Left renal cortex interstitium (tissue), 4 donors: ENCODE results near the gene SOWAHB. TPM values are rescaled to one million over a fixed set of nuclear protein-coding genes. Genes with fewer than 3 reads are reported as not detected.
"Not testable (repeated sequence)": the region's sequence is repeated elsewhere in the genome, so short reads cannot be mapped to it uniquely, and the experiment has no call there.

ENCODE experiments used
- DNase-seq, 4 donors: peaks; one replicate each; pipeline ENCODE4 v3.0.0-alpha.2; 2013; ENCODE audit warnings: low read depth in 4 of 4, low spot score in 2 of 4, missing footprints in 1 of 4
- polyA plus RNA-seq, 4 donors: library from polyadenylated mRNA; unstranded; fragments of 120-200 nt; gene quantifications; one replicate each; pipeline ENCODE4 v1.2.1, GENCODE V29; 2013; ENCODE audit not compliant: insufficient read length in 4 of 4

SOWAHB gene
- polyA plus RNA-seq, 4 donors: 4.8 to 5.9 (median 5.4) TPM

DNA sequence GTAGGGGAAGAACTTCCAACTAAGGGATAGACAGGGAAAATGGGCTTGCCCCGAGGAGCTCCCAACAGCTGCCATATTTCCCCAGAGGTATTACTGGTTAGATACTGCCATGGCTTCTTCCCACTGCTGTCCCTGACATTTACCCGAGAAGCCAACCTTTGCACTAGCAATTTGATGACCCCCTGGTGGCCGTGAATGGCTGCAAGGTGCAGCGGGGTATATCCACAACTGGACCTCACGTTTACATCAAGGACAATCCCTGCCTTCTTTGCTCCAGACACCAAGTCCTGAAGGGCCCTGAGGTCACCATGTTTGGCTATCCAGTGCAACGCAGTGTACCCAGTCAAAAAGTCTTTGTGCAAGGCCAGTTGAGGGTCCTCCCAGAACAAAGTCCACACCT is 2.3 kb downstream of the SOWAHB start:
- DNase-seq: no peak

DNA sequence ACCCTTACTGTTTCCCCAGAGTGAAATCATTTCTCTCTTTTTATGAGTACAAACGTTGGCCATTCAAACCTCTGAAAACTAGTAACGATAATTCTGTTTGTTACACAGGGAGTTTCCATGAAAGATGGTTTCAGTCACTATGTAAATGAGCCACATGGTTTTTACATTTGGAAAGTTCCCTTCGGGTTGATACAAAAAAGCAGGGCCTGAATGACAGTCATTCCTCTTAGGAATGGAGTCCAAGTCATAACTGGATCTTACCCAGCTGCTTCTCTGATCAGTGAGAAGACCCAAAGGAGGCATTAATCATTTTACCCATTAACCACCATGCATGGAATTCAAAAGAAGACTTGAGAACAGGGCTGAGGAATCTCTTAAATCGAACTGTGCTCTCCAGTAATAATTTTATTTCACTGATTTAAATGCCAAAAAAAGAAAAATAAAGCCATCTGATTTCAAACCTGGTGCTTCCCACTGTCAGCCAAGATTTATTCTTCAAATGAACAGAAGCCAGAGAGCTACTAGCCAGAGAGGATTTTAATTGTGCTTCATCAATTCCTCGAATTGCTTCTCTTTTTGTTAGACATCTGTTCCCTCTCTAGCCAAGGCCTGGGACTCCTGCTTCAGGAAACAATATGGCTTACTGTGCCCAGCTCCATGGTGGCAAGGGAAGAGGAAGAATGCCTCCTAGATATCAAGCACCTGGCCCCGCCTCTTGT is 3.2 kb downstream of the SOWAHB start:
- DNase-seq: peak in 1 of 4 donors; percentile 37

DNA sequence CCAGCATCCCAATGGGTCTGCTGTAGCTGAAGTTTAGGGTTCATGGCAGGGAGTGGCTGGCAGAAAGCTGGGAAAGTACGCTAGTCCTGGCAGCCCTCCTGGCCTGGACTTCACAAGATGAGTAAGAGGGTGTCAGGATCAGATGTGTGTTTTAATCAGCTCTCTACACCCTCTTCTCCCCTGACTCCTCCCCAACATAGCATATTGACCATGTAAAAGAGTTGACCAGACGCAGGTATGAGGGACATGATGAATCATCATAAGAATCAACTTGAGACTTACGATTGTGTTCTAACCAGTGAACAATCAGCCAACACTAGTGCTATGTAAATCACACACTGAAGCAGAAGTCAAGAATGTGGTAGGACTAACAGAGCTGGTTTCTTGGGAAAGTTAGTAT is 5.3 kb downstream of the SOWAHB start:
- DNase-seq: no peak

DNA sequence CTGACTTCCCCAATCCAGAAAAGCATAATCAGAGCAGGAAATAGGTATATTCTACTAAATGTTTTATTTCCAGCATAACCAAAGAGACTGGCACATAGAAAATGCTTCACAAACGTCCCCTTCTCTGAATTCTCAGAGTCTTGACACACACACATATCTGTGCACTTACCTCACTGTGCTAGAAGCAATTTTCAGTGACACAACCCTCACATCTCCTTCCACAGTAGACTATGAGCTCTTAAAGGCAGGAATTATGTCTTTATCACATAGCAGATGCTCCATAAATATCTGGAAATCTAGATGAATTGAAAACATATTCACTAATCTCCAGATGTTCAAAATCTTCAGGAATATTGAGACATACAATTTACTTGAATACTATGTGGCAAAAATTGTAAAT is 5.9 kb downstream of the SOWAHB start:
- DNase-seq: no peak

DNA sequence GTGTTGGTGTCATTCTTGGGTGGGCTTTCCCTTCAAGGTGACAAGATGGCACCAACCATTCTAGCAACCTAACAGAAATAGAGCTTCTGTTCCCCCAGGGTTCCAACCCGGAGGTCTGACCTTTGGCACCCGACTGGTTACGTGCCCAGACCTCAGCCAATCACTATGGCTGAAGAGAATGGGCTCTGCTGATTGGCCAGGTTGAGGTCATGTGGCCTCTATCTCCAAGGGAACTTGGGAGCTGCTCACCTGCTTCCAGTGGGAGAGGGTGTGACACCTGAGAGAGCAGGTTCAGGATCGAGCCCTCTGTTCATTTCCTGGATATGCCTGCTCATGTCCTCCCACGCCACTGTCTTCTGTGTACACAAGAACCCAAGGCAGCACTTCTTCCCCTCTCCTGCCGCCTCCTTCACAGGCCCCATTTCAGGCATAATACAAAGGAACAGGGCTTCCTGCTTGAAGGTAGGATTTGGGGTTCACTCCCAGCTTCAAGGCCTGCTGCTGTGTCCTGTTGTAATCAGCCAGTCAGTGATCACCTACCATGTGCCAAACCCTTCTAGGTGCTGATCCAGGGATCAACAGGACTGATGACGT is 11.0 kb downstream of the SOWAHB start:
- DNase-seq: no peak

DNA sequence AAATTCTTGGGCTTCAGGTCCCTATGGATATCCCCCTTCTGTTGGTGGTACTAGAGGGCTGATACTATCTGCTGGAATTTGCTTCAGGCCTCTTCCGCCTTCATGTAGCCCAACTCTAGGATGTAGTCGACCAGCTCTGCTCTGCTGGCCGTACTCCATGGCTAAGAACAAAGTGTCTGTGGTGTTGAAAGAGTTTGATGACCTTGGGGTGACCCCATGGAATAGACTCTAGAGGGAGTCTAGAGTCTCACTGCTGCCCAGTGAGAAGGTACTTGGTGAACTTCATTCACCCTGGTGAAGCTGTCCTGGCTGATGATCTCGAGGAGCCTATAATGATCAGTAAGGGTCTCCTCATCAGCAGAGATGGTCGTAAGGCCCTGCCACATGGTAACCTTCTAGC is 11.7 kb downstream of the SOWAHB start:
- no peak for DNase-seq

DNA sequence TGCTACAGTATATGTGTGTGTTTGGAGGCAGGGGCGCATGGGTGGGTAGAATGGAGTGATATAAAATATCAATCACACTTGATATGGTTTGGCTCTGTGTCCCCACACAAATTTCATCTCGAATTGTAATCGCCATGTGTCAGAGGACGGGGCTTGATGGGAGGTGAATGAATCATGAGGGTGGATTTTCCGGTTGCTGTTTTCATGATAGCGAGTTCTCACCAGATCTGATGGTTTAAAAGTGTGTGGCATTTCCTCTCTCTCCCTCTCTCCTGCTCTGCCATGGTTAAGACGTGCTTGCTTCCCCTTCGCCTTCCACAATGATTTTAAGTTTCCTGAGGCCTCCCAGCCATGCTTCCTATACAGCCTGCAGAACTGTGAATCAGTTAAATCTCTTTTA is 14.8 kb downstream of the SOWAHB start:
- no peak for DNase-seq

DNA sequence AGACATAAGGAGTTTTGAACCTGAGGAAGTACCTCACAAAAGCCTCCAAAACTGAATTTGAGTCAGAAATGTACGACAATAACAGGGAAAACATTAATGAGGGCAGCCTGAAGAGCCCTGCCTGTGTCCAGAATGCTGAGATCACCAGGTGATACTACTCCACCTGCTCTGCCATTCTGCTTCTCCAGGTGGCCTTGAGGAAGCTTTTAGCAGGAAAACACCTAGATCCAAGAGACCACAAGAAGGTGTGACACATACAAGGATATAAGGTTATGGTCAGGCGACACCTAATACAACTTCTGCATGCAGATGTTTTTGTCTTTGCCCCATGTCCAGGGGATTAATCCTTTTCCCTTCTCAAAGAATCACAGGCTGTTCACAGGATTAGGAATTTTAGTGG is 15.3 kb downstream of the SOWAHB start:
- no peak for DNase-seq

DNA sequence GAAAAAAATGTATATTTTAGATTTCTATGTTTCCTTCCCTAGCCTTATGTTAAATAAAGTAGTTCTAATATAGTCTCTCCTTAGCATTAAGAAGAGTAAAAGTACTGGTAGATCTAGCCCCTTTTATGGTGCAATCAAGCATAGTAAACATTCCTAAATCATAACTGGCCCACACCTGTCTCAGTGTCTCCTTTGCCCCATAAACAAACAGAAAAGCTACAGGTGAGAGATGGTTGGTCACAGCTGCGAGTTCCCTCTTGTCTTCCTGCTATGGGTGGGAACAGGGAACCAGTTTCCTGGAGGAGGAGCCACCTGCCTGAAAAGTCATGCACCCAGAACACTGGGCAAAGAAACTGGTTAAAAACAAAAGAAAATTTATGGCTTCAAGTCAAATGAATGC is 16.6 kb downstream of the SOWAHB start:
- no peak for DNase-seq

DNA sequence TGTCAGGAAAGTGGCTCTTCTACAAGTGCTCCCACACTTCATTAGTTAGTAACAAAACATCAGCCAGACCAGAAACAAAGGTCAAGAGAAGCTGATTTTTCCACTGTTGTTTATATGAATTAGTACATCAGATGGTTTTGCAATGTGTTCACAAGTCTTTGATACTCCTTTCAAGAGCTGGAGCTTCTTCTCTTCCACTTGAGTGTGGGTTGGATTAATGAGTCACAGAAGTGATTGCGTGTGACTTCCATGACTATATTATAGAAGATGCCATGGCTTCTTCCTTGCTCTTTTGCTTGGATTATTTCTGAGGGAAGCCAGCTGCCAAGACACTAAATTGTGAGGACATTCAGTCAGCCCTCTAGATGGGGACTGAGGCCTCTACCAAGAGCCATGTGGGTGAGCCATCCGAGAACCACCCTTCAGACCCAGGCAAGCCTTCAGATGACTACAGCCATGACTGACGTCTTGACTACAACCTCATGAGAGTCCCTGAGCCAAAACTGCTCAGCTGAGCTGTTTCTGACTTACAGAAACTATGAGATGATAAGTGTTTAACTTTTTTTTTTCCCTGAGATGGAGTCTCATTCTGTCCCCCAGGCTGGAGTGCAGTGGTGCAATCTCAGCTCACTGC is 18.1 kb downstream of the SOWAHB start:
- DNase-seq: no peak

DNA sequence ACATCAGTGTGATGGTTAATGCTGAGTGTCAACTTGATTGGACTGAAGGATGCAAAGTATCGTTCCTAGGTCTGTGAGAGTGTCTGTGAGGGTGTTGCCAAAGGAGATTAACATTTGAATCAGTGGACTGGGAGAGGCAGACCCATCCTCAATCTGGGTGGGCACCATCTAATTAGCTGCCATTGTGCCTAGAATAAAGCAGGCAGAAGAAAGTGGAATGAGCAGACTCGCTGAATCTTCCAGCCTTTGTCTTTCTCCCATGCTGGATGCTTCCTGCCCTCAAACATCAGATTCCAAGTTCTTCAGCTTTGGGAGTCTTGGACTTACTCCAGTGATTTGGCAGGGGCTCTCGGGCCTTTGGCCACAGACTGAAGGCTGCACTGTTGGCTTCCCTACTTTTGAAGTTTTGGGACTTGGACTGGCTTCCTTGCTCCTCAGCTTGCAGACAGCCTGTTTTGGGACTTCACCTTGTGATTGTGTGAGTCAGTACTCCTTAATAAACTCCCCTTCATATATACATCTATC is 19.2 kb downstream of the SOWAHB start:
- DNase-seq: not testable (repeated sequence)

DNA sequence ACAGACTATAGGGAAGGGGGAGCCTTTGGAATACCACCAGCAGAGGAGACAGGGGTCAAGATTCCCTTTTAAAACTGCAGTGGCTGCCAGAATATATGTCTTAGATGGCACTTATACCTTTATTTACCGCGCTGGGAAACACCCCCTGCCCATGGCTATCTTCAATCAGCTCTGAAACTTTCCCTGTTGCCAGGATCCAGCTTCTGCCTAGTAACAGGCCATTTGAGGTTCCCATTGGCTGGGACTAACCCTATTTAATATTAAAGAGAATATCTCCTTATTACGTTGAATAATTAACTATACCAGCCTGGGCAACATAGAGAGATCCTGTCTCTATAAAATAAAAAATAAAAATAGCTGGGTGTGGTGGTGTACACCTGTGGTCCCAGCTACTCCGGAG is 23.8 kb downstream of the SOWAHB start:
- DNase-seq: no peak

DNA sequence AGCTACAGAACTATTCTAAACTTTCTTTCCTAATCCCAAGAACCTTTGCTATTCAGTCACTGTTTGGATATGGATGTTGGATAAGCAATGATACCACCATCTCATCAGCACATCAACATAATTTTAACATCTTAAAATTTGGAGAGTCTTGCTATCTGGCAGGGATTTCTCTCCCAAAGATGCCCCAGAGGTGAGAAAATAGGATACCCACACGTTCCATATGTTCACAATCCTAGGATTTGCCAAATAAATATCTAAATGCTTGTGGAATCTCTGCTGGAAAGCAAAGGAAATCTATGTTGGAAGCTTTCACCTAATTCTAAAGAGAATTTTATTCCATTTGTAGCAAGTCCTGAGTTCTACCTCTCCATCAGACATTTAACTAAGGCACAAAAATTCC is 24.4 kb downstream of the SOWAHB start:
- DNase-seq: no peak

DNA sequence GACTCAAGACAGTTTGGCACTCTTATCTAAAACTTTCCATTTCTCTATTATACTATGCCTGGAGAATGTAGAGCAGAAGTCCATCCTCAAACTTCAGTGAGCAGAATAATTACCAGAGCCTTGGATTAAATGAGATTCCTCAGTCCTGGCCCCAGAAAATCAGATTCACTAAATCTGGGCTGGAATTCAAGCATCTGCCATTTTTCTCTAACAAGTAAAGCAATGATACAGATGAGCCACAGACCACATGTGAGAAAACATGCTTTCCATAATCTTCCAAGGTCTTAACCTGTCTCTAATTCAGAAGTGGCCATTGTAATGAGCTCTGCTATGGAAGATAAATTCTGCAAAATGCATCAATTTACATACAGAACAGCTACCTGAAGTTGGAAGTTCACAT is 25.4 kb downstream of the SOWAHB start:
- DNase-seq: no peak

DNA sequence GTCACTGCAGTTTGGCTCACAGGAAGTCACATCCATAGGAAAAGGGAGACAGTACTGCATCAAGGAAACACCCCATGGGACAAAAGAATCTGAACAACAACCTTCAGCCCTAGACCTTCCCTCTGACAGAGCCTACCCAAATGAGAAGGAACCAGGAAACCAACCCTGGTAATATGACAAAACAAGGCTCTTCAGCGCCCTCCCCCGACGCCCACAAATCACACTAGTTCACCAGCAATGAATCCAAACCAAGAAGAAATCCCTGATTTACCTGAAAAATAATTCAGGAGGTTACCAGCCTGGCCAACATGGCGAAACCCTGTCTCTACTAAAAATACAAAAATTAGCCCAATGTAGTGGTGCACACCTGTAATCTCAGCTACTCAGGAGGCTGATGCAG is 29.2 kb downstream of the SOWAHB start:
- DNase-seq: not testable (repeated sequence)

DNA sequence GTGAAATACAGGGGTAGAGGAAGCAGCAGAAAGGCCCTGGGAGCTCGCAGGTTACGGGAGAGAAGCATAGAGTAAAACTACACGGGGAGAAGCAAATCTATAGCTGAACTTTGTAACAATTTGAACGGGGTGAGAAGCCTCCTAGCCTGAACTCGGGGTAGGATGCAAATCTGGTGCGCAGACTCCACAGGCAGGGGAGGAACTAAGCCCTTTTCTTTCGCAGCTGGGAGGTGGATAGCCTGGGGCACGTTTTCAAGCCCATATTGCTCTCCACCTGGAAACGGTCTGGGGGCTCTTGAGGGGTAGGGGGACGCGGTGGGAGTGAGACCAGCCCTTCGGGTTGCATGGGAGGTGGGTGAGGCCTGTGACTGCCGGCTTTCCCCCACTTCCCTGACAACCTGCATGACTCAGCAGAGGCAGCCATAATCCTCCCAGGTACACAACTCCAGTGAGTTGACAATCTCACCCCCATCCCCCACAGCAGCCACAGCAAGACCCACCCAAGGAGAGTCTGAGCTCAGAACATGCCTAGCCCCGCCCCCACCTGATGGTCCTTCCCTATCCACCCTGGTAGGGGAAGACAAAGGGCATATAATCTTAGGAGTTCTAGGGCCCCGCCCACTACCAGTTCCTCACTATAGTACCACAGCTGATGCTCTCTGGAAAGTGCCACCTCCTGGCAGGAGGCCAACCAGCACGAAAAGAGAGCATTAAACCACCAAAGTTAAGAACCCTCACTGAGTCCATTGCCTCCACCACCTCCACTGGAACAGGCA is 29.9 kb downstream of the SOWAHB start:
- DNase-seq: no peak

DNA sequence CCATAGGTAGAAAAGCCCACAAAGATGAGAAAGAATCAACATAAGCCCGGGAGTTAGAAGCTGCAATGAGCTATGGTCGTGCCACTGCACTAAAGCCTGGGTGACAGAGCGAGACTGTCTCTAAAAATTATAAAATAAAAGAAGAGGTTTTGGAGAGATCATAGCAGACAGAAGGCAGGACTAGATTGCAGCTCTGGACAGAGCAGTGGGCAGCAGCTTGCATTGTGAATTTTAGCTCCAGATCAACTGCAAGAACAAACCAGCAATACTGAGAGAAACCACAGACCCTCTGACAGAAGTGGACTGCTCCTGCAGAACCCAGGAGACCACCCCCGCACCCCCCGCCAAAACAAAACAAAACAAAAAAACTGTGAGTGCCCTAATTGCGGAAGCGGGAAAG is 30.6 kb downstream of the SOWAHB start:
- DNase-seq: no peak

DNA sequence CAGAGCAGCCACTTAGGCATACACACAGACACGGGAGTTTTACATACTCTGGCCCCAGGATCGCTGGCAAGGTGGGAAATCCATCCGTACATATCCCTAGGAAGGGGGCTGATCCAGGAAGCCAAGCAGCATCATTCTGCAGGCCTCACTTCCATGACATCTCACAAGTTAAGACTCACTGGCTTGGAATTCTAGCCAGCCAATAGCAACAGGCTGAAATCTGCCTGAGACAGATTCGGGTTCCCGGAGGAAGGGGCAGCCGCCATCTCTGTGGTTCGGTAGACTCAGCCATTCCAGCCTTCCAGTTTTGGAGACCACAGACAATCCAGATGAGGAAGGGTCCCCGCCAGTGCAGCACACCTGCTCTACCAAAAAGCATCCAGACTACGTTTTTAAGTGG is 31.3 kb downstream of the SOWAHB start:
- no peak for DNase-seq

DNA sequence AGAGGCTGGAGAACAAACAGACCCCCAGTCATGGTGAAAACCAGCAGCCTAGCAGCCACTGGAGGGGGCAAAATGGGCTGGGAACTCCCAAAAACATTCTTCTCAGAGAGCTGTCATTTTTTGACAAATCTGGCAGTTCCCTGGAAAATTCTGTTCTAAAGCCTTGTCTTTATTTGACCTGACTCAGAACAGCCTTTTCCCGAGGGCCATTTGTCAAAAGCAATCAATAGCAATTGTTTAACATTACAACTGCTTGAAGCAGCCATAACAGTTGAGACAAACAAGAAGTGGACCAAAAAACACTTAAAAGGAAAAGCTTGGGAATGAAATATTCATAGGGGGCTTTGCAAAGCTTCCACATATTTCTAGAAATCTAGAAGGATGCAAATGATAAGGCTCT is 39.6 kb downstream of the SOWAHB start:
- DNase-seq: no peak

DNA sequence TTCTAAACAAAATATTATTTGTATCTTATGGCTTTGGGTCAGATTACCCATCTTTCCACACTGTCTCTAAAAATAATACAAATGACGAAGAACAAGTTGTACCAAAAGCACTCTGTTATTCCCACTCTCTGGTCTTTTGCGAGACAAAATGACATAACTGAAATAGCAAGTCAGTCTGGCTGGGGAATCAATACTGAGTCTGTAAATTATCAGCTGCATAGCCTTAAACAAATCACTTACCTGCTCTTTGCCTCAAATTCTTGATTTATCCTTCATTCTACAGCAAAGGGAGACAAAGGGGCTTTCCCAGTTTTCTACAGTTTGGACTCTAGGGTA is 40.9 kb downstream of the SOWAHB start:
- DNase-seq: no peak
